ENCODE measurements around the gene REPS1.
"Not testable (repeated sequence)": the region's sequence is repeated elsewhere in the genome, so short reads cannot be mapped to it uniquely, and the experiment has no call there.

The REPS1 gene

DNA sequence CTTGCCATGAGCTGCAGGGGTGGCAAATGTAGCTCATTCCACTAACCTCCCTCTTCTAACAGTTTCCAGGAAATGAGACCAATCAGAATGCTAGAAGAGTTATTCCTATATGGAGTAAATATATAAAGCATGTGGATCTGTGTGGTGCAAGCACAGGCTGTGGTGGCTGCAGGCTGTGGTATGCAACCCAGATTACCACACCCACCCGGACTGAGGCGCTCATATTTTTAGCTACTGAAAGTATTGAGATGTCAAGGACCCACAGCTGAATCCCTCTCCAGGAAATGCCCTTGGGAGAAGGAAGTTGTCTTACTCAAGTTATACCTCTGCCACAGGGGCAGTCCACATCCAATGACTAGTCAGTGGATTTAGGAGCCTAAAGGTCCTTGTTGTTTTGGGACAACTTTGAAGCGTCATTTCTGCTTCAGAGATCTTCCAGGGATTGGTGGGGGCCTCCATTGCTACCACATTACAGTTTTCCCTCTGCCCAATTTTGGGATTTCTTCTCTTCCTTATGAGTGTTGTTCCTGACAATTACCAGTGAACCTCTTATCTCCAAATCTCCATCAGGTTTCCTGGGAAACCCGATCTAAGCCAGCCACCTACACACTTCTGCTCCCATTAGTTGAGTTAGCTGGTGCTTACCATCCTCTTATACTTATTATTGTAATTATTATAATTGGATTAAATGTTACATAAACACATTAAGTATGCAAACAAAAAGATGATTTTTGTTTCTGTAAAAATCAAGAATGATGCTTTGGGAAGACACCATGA is 12.1 kb upstream of the REPS1 start:
- no peak for DNase-seq (ENCODE audit: low spot score)

DNA sequence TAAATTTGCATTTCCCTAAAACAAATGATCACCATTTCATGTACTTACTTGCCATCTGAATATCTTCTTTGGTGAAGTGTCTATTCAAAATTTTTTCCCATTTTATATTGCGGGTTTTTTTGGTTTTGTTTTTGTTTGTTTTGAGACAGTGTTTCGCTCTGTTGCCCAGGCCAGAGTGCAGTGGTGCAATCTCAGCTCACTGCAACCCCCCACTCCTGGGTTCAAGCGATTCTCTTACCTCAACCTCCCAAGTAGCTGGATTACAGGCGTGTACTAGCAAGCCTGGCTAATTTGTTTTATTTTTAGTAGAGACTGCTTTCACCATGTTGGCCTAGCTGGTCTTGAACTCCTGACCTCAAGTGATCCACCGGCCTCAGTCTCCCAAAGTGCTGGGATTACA is 9.1 kb upstream of the REPS1 start:
- DNase-seq (ENCODE audit: low spot score) = no peak

DNA sequence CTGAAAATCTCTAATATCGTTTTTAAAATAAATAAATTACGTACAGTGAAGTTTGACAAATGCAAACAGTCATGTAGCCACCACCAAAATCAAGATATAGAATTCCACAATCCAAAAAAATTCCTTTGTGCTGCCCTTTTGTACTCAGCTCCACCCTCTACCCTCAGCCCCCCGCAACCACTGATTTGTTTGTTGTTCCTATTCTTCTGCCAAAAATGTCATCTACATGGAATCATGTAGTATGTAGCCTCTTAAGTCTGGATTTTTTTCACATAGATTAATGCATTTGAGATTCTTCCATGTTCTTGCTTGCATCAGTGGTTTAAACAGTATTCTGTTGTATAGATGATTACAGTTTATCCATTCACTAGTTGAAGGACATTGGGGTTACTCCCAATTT is 8.5 kb upstream of the REPS1 start:
- no peak for DNase-seq (ENCODE audit: low spot score)

DNA sequence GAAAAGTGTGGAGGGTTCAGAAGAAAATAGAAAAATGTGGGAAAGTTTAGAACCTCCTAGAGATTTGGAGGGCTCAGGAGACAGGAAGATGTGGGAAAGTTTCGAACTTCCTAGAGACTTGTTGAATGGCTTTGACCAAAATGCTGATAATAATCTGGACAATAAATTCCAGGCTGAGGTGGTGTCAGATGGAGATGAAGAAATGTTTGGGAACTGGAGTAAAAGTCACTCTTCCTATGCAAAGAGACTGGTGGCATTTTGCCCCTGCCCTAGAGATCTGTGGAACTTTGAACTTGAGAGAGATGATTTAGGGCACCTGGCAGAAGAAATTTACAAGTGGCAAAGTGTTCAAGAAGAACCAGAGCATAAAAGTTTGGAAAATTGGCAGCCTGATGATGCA is 5.4 kb upstream of the REPS1 start:
- DNase-seq (ENCODE audit: low spot score) = not testable (repeated sequence)

DNA sequence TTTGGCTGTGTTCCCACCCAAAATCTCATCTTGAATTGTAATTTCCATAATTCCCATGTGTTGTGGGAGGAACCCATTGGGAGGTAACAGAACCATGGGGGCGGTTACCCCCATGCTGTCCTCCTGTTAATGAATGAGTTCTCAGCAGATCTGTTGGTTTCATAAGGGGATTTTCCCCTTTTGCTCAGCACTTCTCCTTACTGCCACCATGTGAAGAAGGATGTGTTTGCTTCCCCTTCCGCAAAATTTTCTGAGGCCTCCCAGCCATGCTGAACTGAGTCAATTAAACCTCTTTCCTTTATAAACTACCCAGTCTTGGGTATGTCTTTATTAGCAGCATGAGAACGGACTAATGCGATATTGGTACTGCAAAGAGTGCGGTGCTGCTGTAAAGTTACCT is 4.9 kb upstream of the REPS1 start:
- not testable (repeated sequence) for DNase-seq (ENCODE audit: low spot score)

DNA sequence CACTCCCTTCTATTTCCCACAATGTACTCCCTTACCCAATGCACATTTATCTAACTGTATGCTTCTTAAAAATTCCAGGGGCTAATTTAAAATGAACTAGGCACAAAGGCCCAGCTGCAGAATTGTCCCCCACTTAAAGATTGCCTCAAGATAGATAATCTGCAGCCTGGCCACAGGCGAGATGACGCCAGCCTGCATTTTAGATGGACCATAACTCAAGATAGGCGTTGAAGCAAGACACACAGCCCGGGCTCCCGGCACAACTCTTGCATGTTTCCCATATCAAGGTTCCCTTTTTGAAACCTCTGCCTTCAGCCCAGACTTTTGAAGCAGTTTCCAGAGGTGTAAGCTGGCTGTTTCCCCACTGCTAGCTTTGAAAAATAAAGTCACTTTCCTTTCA is 3.2 kb upstream of the REPS1 start:
- no peak for DNase-seq (ENCODE audit: low spot score)

DNA sequence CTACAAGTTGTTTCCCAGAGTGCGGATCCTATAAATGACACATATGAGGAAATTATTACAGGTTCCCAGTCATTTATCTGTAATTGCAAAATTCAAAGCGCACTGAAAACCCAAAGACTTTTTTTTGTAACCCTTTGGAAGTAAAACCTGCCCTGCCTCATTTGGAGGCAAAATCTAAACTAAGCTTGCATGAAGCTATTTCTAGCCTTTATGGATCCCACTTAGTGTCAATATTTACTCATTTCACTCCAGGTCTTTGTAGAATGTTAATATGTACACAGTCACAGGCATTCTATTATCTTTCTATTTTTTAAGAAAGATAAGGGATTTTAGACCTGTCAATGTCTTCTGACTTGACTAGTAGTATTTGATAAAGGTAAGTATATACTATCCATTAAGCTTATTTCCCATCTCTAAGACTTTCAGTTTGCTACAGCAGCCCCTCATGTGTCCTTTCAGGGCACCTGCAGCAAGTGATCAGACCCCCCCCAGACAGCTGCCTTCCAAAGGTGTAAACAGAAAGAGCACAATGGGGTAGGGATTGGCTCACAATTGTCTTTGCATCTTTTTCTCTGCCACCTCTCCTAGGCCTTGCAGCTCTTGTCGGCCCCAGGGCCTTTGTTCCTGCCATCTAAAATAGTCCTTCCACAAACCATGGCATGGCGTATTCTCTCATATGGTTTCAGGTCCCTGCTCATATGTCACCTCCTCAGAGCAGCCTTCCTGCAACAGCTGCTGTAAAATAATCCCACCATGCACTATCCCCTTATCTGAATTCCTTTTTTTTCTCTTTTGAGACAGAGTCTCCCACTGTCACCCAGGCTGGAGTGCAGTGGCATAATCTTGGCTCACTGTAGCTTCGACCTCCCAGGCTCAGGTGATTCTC is 1.3 kb upstream of the REPS1 start:
- no peak for DNase-seq (ENCODE audit: low spot score)

DNA sequence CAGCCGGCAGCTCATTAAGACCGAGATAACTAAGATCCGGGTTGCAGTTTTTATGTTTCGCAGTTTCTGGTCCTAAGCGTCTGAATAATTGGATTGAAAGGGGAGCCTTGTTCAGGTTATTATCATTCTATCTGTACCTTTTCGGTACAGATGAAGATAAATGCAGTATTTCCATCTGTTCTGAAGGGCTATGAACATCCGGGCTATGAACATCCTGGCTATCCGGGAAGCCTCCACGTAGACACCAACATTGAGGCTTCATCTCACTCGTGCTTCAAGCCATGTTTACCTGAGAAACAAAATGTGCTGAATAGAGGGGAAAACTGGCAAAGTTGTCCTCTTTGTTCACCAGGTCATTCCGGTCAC is 399 bp upstream of the REPS1 start:
- DNase-seq (ENCODE audit: low spot score) = no peak

DNA sequence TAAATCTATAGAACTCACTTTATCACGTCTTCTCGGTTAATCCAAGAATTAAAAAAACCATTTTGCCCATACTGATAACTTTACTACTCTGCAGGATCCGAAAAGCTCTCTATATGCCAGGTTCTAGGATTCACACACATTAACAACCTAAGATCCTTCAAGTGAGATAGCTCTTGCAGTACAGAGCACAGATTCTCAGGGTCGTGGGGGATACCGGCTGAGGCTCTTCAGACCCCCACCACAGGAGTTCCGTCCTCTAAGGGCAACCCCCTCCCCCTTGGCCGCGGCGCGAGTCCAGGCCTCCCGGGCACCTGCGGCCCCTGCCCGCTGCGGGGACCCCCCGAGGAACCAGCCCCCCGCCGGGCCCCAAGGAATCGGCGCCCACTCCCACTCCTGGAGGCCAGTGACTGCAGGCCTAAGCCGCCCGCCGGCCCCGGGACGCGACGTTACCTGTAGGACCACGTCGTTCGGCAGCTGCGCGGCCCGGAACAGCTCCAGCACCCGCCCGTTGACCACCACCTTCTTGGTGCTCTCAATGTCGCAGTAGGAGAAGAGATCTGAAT is 892 bp downstream of the REPS1 start:
- DNase-seq (ENCODE audit: low spot score) = peak; percentile 44

DNA sequence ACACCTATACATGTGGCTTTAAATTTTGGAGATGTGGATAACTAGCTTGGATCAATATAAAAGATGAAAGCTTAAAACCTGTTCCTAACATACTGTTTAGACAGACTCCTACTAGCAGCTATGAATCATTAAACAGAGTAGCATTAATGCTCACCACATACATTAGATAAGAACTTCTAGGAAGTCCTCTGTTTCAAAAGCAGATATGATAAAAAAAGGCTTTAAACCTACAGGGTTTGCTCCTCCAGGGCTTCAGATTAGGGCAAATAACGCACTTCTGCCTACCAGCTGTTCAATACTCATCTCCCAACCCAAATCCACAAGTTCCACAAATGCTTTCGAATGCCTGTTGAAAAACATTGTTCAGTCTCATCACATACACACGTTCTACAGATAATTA is 1.5 kb downstream of the REPS1 start:
- DNase-seq (ENCODE audit: low spot score) = no peak

DNA sequence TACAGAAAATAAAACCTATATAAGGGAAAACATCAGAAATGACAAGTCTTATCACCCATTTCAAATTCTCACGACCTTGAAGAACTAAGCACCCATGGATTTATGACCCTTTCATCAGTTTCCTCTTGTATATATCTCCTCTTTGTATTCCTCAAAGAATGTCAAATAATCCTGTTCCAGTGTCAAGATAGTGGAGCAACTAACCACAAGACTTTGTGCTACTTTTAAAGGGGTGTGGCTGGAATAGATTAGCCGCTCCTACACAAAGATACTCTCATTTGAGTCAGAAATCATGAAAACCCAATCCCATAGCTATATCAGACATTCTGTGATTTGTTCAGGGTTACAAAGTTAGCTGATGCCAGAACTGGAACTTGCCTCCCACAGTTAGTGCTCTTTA is 6.6 kb downstream of the REPS1 start:
- DNase-seq (ENCODE audit: low spot score) = no peak

DNA sequence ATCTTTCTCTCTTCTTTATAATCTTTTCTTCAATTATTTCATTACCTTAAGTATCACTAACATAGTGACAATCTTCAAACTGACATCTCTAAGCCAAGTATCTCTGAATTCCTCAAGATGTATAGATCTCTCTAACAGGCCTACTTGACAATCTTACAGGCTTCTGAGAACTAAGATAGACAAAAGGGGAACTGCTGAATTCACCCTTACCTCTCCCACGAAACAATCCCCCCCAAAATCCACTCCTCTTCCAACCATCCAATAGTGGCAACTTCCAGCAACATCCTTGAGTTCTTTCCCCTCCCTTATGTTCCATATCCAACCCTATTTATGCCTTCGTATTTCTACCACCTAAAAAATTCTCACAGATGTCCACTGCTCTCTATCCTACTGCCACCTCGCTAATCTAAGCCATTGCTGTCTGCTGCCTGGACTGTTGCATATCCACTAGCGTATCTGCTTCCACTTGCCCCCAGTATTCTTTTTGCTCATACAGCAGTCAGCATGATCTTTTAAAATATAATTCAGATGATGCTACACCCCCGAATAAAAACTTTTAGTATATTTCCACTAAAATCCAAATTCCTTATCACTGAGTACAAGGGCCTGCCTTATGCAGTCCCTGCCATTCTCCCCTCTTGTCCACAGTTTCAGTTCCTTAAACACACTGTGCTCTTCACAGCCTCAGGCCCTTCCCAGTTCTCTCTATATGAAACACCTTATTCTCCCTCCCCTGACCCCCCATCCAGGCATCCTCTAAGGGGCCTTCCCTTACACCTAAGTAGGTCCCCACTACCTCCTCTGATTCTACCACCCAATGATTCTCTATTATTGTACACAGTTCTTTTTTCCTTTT is 8.0 kb downstream of the REPS1 start:
- DNase-seq (ENCODE audit: low spot score) = no peak

DNA sequence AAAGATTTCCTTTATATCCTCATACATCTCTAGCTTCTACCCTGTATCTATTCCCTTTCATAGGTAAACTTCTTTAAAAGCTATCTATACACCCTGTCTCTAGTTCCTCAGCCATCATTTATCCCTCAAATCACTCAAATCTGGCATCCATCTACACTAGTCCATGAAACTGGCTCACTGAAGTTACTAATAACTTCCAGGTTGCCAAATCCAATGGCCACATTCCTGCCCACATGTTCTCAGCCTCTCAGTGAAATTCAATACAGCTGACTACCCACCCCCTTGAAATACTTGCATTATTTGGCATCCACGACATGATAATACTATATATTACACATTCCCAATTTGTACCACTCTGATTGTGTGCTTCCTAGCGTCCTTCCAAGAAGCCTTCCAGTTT is 8.7 kb downstream of the REPS1 start:
- no peak for DNase-seq (ENCODE audit: low spot score)

DNA sequence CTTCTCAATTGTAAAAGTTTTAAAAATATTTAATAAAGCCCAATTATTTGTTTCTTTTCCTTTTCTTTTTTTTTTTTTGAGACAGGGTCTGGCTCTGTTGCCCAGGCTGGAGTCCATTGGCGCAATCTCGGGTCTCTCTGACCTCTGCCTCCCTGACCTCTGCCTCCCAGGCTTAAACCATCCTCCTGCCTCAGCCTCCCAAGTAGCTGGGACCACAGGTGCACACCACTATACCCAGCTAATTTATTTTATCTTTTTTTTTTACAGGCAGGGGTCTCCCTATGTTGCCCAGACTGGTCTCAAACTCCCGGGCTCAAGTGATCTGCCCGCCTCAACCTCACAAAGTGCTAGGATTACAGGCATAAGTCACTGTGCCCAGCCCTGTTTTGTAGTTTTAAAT is 9.8 kb downstream of the REPS1 start:
- DNase-seq (ENCODE audit: low spot score) = no peak

DNA sequence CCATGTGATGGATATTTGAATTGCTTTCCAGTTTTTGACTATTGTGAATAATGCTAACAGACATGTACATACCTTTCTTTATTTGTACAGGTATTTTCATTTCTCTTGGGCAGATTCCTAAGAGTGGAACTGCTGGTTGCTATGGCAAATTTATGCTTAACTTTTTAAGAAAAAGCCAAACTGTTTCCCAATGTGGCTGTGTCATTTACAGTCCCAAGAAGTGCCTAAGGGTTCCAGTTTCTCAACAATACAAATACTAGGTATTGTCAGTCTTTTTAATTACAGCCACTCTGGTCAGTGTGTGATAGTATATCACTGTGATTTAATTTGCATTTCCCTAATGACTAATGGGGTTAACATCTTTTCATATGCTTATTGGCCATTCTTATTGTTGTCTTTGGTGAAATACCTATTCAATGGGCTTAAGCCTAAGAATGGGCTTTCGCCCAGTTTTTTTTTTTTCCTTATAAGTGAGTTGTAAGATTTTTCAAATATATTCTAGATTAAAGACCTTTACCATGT is 10.3 kb downstream of the REPS1 start:
- DNase-seq (ENCODE audit: low spot score) = no peak

DNA sequence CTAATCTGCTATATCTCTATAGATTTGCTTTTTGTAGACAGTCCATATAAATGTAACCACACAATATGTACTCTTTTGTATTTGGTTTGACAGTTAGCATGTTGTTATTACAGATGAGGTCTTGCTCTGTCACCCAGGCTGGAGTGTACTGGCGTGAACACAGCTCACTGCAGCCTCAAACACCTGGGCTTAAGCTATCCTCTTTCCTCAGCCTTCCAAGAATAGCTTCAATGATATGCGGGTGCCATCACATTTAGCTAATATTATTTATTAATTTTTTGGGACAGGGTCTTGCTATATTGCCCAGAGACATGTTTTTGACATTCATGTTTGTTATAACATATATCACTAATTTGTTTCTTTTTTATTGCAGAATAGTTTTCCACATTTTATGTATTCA is 10.8 kb downstream of the REPS1 start:
- no peak for DNase-seq (ENCODE audit: low spot score)

DNA sequence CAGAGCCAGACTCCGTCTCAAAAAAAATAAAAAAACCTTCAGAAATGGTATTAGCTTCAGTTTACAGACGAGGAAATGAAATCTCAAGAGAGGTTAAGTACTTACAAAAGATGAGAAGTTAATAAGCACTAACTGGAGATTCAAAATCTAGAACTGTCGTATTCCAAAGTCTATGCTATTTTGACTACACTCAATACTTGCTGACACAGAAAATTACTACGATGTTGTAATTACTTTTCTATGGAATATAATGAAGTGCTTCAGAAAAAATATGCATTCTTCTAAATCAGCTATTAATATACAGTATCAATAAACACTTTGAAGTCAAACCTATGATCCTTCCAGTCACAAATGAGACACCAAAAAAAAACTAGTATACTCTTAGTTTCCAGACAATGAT is 12.2 kb downstream of the REPS1 start:
- no peak for DNase-seq (ENCODE audit: low spot score)

DNA sequence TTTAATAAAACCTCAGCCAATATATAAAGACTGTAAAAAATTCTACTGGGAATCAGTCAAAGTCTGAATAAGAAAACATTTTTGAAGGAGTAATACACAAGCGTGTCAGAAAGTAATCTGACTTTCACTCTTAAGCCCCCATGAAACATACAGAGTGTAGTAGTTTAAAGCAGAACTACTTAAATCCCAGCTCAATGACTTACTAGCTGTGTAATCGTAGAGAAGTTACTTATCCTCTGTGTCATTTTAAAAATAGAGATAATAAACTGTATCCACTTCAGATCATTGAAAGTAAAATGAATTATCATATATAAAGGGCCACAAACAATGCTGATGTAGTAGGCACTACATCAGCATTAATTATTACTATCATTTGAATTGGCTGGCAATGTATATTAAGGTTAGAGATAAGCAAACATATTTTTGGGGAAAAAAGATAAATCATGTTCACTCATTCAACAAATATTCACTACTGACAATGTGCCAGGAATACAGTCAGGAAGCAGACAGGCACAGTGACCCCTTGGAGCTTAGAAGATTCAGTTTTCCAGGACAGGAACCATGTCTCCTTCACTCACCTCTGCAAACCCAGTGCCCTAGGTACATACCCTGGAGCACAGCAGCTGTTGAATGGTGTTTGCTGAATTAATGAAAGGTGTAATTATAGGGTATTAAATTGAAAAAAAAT is 14.4 kb downstream of the REPS1 start:
- no peak for DNase-seq (ENCODE audit: low spot score)

DNA sequence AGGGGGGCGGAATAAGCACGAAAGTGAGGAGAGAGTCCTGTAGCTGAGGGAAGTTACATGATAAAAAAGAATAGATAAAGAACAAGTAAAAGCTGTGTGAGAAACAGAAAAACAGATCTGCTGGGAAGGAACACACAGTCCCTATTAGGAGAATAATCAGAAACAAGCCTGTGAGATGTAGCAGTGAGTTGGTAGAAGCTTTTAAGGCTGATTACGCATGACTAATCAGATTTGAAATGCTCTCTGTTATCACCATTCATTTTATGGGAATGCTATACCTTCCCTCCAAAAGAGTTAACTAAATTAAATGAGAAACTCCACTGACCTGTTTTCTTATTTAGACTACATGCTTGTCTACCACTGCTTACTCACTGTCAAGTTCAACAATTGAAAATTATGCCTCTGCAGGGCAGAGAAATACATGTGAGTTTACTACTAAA is 15.8 kb downstream of the REPS1 start:
- no peak for DNase-seq (ENCODE audit: low spot score)

DNA sequence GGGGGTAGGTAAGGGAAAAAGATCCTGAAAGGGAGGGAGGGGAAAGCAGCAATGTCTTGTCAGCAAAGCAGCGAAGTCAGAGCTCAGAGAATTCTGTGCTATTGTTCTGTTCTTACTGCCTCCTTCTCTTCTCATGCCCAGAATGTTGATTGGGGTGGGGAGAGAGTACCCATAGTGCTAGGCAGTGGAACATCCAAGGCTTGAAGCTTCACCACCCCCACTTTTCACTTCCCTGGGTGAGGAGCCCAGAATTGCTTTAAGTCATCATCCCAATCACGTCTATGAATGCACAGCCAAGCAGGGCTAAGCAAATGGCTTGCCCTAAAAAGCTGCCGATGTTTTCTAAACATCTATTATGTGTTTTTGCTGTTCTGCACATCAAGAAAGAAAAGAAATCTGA is 16.5 kb downstream of the REPS1 start:
- no peak for DNase-seq (ENCODE audit: low spot score)

DNA sequence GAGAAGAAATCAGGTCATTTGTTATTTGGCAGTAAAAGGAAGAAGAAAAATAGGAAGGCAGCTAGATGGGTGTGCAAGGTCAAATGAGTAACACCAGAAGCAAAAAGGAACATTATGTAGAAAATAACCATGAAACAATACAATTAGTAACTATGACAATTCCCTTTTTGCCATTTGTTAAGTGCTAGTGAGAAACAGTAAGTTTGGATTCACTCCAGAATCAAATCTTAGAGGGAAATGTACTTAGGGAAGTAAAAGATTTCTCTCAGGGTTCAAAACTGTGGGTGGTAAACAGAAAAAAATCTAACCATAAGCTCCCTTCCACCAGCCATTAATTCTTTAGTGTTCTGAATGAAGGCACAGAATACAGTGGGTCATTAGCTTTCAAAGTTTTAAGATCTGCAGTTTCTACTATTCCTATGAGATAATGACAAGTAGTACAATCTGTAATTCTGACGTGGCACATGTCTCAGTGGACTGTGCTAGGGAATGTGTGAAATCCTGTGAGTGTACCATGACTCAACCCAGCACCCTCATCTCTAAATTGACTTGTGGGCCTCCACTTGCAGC is 17.1 kb downstream of the REPS1 start:
- no peak for DNase-seq (ENCODE audit: low spot score)
